AG04449 (cell line): ENCODE results near the gene MARK4.

ENCODE experiments used
- CTCF ChIA-PET: fragments of 350-600 bp; formaldehyde crosslinking; extraction: SDS; loops from one replicate; lab custom pipeline; 2021; ENCODE audit warnings: antibody characterized with exemption; lab: Yijun Ruan, JAX
- POLR2A ChIA-PET: fragments of 400-600, 350-600 bp; formaldehyde crosslinking; extraction: SDS; loops from one replicate; lab custom pipeline; 2020; ENCODE audit warnings: antibody characterized with exemption, inconsistent platforms; lab: Yijun Ruan, JAX
- DNase-seq: peaks from one replicate; pipeline ENCODE4 v3.0.0-alpha.2; 2010; ENCODE audit warnings: low read depth, low spot score
- H3K4me3 ChIP-seq: 2 replicates; pipeline ENCODE4 v1.5.1; 2011; ENCODE audit warnings: low read depth, mild to moderate bottlenecking, control low read depth, low read length
- TF ChIP-seq, protein P1 (sequence below): IDR thresholded peaks from one replicate; pipeline ENCODE4 v1.5.1; 2011; ENCODE audit warnings: mild to moderate bottlenecking, moderate library complexity, low read length, control low read depth, inconsistent platforms; ENCODE audit not compliant: insufficient read depth; ENCODE audit errors: missing control alignments

The MARK4 gene

DNA sequence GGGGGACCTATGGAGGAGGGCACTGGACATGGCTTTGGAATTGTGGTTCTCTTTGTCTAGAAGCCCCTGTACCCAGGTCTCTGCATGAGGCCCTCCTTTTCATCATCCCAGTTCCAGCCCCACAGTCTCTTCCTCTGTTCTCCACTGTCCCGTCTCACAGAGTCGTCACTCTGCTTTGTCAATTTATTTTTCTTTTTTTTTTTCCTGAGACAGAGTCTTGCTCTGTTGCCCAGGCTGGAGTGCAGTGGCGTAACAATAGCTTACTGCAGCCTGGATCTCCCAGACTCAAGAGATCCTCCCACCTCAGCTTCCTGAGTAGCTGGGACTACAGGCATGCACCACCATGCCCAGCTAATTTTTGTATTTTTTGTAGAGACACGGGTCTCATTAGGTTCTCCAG, 5.2 kb upstream of the MARK4 start:
- TF ChIP-seq, protein P1, sequence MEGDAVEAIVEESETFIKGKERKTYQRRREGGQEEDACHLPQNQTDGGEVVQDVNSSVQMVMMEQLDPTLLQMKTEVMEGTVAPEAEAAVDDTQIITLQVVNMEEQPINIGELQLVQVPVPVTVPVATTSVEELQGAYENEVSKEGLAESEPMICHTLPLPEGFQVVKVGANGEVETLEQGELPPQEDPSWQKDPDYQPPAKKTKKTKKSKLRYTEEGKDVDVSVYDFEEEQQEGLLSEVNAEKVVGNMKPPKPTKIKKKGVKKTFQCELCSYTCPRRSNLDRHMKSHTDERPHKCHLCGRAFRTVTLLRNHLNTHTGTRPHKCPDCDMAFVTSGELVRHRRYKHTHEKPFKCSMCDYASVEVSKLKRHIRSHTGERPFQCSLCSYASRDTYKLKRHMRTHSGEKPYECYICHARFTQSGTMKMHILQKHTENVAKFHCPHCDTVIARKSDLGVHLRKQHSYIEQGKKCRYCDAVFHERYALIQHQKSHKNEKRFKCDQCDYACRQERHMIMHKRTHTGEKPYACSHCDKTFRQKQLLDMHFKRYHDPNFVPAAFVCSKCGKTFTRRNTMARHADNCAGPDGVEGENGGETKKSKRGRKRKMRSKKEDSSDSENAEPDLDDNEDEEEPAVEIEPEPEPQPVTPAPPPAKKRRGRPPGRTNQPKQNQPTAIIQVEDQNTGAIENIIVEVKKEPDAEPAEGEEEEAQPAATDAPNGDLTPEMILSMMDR: no peak
- H3K4me3 ChIP-seq: no peak overlapping the region
- POLR2A ChIA-PET: no interaction called here
- no peak for DNase-seq
- CTCF ChIA-PET: interaction anchor here (0.6 kb wide), 1 partner anchor 17 kb away, joined by 3 read pairs; no protein-coding TSS in a partner anchor

DNA sequence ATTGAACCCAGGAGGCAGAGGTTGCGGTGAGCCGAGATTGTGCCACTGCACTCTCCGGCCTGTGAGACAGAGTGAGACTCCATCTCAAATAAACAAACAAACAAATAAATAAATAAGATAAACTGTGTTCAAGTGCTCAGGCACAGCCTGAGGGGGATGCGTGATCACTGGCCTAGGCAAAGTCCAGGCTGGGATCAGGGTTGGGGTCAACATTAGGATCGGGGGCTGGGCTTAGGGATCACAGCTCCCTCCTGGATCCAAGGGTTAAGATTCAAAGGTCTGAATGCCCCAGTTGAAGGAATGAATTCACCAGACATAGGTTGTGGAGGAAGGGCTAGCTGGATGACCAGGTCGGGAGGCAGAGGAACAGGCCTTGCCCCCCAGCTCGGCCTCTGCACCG, 3.9 kb upstream of the MARK4 start:
- ChIA-PET POLR2A (no interaction called here), CTCF (interaction anchor here (1.0 to 1.5 kb wide), 5 partner anchors 47 to 230 kb away, joined by 3 to 4 read pairs (median 3); no protein-coding TSS in a partner anchor)
- no peak overlapping the region for H3K4me3 ChIP-seq
- DNase-seq: no peak
- TF ChIP-seq, protein P1: no peak

DNA sequence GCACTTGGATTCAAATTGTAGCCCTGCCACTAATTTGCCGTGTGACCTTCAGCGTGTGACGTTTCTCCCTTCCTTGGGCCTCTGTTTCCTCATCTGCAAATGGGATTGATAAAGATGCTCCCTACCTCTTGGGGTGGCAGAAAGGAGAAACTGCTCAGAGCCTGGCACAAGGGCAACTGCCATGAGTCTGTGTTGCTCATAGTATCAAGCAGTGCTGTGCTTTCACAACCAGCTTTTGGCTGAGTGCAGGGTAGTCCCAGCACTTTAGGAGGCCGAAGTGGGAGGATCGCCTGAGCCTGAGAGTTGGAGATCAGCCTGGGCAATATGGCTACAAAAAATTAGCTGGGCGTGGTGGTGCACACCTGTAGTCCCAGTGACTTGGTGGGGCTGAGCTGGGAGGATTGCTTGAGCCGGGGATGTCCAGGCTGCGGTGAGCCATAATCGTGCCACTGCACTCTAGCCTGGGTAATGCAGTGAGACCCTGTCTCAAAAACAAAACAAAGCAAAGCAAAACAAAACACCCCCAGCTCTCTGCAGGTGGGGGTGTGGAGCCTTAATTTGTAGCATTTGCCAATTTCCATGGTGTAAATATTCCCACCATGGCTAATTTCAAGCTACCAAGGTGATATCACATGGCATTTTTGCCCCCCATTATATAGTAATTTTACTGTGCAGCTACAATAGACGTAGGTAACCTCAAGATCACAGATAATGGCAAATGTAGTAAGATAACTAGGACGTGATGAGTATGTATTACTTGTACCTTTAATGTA, 1.6 kb upstream of the MARK4 start:
- ChIA-PET CTCF (interaction anchor here (0.7 to 3.1 kb wide), 33 partner anchors 9 to 346 kb away, joined by 3 to 19 read pairs (median 4); partner anchors contain the start of genes APOE, BLOC1S3, CLASRP and GEMIN7), POLR2A (no interaction called here)
- TF ChIP-seq, protein P1: no peak
- no peak for DNase-seq
- H3K4me3 ChIP-seq: no peak overlapping the region

DNA sequence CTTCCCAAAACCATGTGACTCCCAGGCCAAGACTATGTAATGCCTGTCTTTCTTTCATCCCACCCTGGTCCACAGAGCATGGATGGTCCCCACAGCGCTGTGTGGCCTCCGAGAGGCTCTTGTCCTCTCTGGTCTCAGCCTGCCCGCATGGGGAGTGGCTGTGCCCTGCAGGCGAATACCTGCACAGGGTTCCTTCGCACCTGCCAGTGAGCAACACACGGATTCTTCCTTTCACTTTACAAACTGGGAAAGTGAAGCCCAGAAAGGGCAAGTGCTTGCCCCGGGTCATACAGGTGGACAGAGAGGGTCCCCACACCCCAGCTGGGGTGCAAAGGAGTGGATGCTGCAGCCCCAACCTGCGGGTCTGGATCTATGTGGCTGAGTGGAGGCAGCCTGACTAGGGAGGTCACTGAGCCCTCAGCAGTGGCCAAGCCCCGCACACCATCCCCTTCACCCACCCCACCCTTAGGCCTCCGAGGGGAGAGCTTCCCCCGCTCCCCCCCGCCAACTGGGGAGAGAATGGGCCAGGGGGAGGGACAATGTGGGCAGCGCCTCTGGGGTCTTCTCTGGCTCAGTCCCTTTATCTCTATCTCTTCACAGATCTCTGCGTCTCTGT, 747 bp upstream of the MARK4 start:
- no peak for DNase-seq
- H3K4me3 ChIP-seq: peak overlapping the region; percentile 78
- CTCF ChIA-PET: interaction anchor here (0.8 to 3.1 kb wide), 20 partner anchors 9 to 345 kb away, joined by 3 to 19 read pairs (median 4); partner anchors contain the start of genes BLOC1S3, CLASRP, GEMIN7 and TRAPPC6A
- TF ChIP-seq, protein P1: no peak
- POLR2A ChIA-PET: no interaction called here

DNA sequence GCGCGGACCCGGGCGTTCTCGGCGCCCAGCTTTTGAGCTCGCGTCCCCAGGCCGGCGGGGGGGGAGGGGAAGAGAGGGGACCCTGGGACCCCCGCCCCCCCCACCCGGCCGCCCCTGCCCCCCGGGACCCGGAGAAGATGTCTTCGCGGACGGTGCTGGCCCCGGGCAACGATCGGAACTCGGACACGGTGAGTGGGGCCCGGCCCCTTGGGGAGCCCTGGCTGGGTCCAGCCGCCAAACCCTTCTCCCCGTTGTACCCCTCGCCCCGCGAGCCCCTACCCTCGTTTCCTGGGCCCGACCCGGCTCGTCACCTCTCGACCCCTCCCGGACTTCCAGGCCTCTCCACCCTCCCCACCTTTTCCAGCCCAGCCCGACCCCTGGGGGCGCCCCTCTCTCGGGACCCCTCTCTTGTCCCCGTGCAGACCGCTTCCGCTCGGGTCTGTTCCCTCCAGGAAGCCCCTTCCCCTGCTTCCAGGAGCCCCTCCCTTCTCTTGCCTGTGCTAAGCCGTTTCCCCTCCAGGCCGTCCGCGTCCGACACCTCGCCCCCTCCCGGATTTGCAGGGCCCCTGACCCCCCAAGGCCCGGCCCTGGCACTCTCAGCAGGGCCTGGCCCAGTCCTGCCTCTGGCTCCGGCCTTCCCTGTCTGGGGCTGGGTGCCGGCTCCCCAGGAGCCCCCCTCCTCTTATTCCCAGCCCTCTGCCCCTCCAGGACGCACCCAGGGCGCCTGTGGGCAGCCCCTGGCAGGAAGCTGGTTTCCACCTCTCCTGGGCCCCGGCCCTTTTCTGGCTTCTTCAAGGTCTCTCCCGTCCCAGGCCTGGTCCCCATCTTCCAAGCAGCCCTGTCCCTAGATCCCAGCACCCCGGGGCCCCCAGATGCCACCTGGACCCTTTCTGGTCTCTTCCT, 632 bp downstream of the MARK4 start:
- H3K4me3 ChIP-seq: peak overlapping the region; percentile 78
- ChIA-PET POLR2A (no interaction called here), CTCF (interaction anchor here (0.8 to 1.3 kb wide), 4 partner anchors 38 to 227 kb away, joined by 3 to 6 read pairs (median 3); no protein-coding TSS in a partner anchor)
- no peak for DNase-seq
- TF ChIP-seq, protein P1: no peak
